ENCODE data around the gene CARS1. TPM values are rescaled to one million over a fixed set of nuclear protein-coding genes. Genes with fewer than 3 reads are reported as not detected.

CARS1 gene
- total and polyA plus RNA-seq, 2 of the 8 experiments (the other 6 are each of a cell fraction or from before 2014, with no cell fraction given), result 44.1 to 100 TPM

- Histone ChIP-seq H3K4me3 (ENCODE audit: extremely low read depth in 1 of 4, insufficient read depth in 2 of 4, low read depth in 3 of 4, low read length in 4 of 4) (no peak overlapping the region), H3K27me3 (replicated peaks in 1 of 4; ENCODE audit: control insufficient read depth in 3 of 4, extremely low read depth in 1 of 4, insufficient read depth in 3 of 4, low read length in 3 of 4) (no peaks in the 10 kb centered on the region), H3K79me2 (ENCODE audit: control insufficient read depth in 1 of 2, insufficient read depth in 2 of 2, low read length in 2 of 2) (peaks cover 14 to 27% of the 10 kb centered on the region in 2 experiments), H4K5ac (ENCODE audit: insufficient read length, low read depth, low read length) (no peak overlapping the region), H3K27ac (ENCODE audit: low read depth, low read length) (no peak overlapping the region), H3K79me1 (ENCODE audit: low read depth, low read length) (peaks cover 6% of the 10 kb centered on the region), H3K4me2 (ENCODE audit: insufficient read depth in 1 of 2, low read depth in 2 of 2, low read length in 2 of 2) (no peak overlapping the region; a peak in 1 of 4 replicates), H4K91ac (replicated peaks; ENCODE audit: insufficient read length, low read length) (no peak overlapping the region), H2AFZ (ENCODE audit: low read length) (peak overlapping the region; percentile 73; the same call in 1 of the 2 replicates), H4K8ac (ENCODE audit: extremely low read depth, insufficient read depth, low read length) (0 out of 2 replicates have a peak overlapping the region, but pooled peaks have one; percentile 53), H3K23ac (ENCODE audit: insufficient read length) (no peak overlapping the region), H4K20me1 (replicated peaks in 1 of 2; ENCODE audit: control insufficient read depth in 1 of 2, insufficient read depth in 2 of 2, low read length in 2 of 2) (peaks cover 4 to 7% of the 10 kb centered on the region in 2 experiments), H3K4ac (replicated peaks; ENCODE audit: insufficient read length, low read depth, low read length) (no peak overlapping the region), H3K23me2 (ENCODE audit: low read depth, low read length) (peaks cover 6% of the 10 kb centered on the region; the same call in 1 of the 2 replicates), H2BK20ac (ENCODE audit: low read length) (0 out of 2 replicates have a peak overlapping the region, but pooled peaks have one; percentile 61), H2BK120ac (replicated peaks; ENCODE audit: low read depth, low read length) (no peak overlapping the region), H2BK5ac (ENCODE audit: low read depth, low read length) (no peak overlapping the region), H2AK5ac (ENCODE audit: low read depth, low read length) (no peak overlapping the region), H3K56ac (replicated peaks; ENCODE audit: insufficient read length, low read depth, low read length) (no peak overlapping the region), H3K4me1 (replicated peaks in 1 of 4; ENCODE audit: control insufficient read depth in 3 of 4, insufficient read depth in 4 of 4, low read length in 3 of 4) (peaks cover 3 to 12% (median 6%) of the 10 kb centered on the region in 4 experiments), H3K9me3 (ENCODE audit: insufficient read depth in 2 of 2, low read depth in 1 of 2, low read length in 1 of 2) (peaks cover 0 to 4% of the 10 kb centered on the region in 2 experiments; a peak in 1 of 4 replicates), H3K36me3 (ENCODE audit: control insufficient read depth in 2 of 4, insufficient read depth in 4 of 4, low read length in 3 of 4) (peaks cover 0 to 7% (median under 1%) of the 10 kb centered on the region in 4 experiments; a peak in 2 of 8 replicates), H2BK12ac (ENCODE audit: low read depth, low read length) (no peak overlapping the region), H3K14ac (ENCODE audit: insufficient read length) (no peak overlapping the region), H3K9ac (replicated peaks in 1 of 4; ENCODE audit: extremely low read depth in 1 of 4, low read depth in 3 of 4, low read length in 3 of 4) (no peak overlapping the region), H3K18ac (ENCODE audit: extremely low read depth, low read length) (no peak overlapping the region; the same call in 1 of the 2 replicates), H2BK15ac (ENCODE audit: low read length) (no peak overlapping the region)
- DNase-seq (ENCODE audit: low read depth in 1 of 2, low spot score in 2 of 2), result no peak
- WGBS, 2 experiments (ENCODE audit: extremely low coverage in 1 of 2, insufficient coverage in 1 of 2, insufficient read length in 1 of 2, insufficient replicate concordance in 2 of 2, low coverage in 1 of 2, low lambda C conversion rate in 2 of 2, missing lambda C conversion rate in 1 of 2), result 90% methylated on average over 13 of the region's 13 CpGs; no CpG with 5 or more reads in 1 of the 2 experiments
- peak; percentile 45 for FAIRE-seq
- ChIA-PET CTCF (ENCODE audit: partially characterized antibody) (interaction anchor here (0.6 to 3.8 kb wide), 10 partner anchors 9 to 130 kb away, joined by 3 to 29 read pairs (median 3); no protein-coding TSS in a partner anchor), POLR2A (ENCODE audit: partially characterized antibody) (interaction anchor here (1.0 to 3.7 kb wide), 6 partner anchors 10 to 322 kb away, joined by 3 to 32 read pairs (median 5); no protein-coding TSS in a partner anchor)
- TF ChIP-seq RFX5 (IDR thresholded peaks at IDR 0.05; ENCODE audit: borderline replicate concordance, low read depth, low read length) (no peak), SRF (IDR thresholded peaks at IDR 0.05; ENCODE audit: low read depth, low read length) (peak; percentile 77; the same call in 1 of the 2 replicates), RAD21 (IDR thresholded peaks at IDR 0.05 in 1 of 2, conservative IDR thresholded peaks at IDR 0.05 in 1 of 2; ENCODE audit: low read depth in 2 of 2, low read length in 2 of 2) (peak in 1 of 2 experiments; percentile 16; a peak in 1 of 4 replicates), HDAC2 (IDR thresholded peaks at IDR 0.05; ENCODE audit: borderline replicate concordance in 1 of 2, low read depth in 2 of 2, low read length in 2 of 2) (no peak), KDM5A (IDR thresholded peaks at IDR 0.05; ENCODE audit: low read length) (no peak), SIN3A (conservative IDR thresholded peaks at IDR 0.05 in 1 of 2, IDR thresholded peaks at IDR 0.05 in 1 of 2; ENCODE audit: low read depth in 1 of 2, low read length in 2 of 2) (no peak)
Observed at GRCh38 chr11:3058753-3059664, 1.8 kb upstream of the CARS1 start.
